HCT116 (cell line): ENCODE measurements around the gene ATP1A1. TPM values are rescaled to one million over a fixed set of nuclear protein-coding genes. Genes with fewer than 3 reads are reported as not detected.

Experiments
- ATAC-seq: fragments of 200-7000 bp; cut with Tn5 transposase; 2 replicates; pipeline ENCODE4 v1.9.1; 2020; ENCODE audit warnings: mild to moderate bottlenecking, moderate library complexity
- BruUV-seq: library from RNA; stranded (reverse); fragments of 400-500 nt; replicated peaks from 2 replicates; lab custom pipeline; 2021; lab: Mats Ljungman, UMichigan
- CTCF ChIA-PET: fragments of 300-600 bp; sonication (Branson Sonifier 250); formaldehyde crosslinking; loops from one replicate; lab custom pipeline; 2021; ENCODE audit warnings: antibody characterized with exemption; lab: Charles Lee
- POLR2A ChIA-PET: fragments of 300-600, 350-600 bp; sonication (Branson Sonifier 250); formaldehyde crosslinking; loops from one replicate; lab custom pipeline; 2021; ENCODE audit warnings: antibody characterized with exemption; lab: Charles Lee
- RAD21 ChIA-PET, 2 experiments: fragments of 300-600 bp; sonication (Branson Sonifier 250); formaldehyde crosslinking; loops; one replicate each; lab custom pipeline; 2023; ENCODE audit warnings: low total read pairs in 2 of 2; ENCODE audit not compliant: uncharacterized antibody in 2 of 2, unreplicated experiment in 2 of 2, low non-redundant PET in 1 of 2; lab: Charles Lee
- DNase-seq: peaks from one replicate; pipeline ENCODE4 v3.0.0-alpha.2; 2010; ENCODE audit warnings: low read depth, low spot score
- H2AFZ ChIP-seq: fragments of 200-600 bp; shearing (Covaris generic), sonication (generic); 2 replicates; pipeline ENCODE4 v1.6.1; 2017; ENCODE audit warnings: low read depth, mixed run types, mixed read lengths, antibody characterized with exemption, low read length; ENCODE audit not compliant: poor library complexity, severe bottlenecking
- H3K27ac ChIP-seq: 2 replicates; pipeline ENCODE4 v1.5.1; 2012; ENCODE audit warnings: low read depth, low read length
- H3K27me3 ChIP-seq: fragments of 200-600 bp; sonication (generic); 2 replicates; pipeline ENCODE4 v1.6.1; 2016; ENCODE audit warnings: mixed run types, low read length, mixed read lengths; ENCODE audit not compliant: insufficient read depth
- H3K36me3 ChIP-seq, 2 experiments: fragments of 200-500 bp in 1 of 2; fragments of 200-600 bp in 1 of 2; sonication (Bioruptor generic) in 1 of 2; sonication (generic) in 1 of 2; 2 replicates each; pipeline versions ENCODE4 v1.5.1 to v1.6.1; 2014 to 2016; ENCODE audit warnings: low read length in 2 of 2, inconsistent platforms in 1 of 2, mixed read lengths in 1 of 2, mixed run types in 1 of 2; ENCODE audit not compliant: insufficient read depth in 2 of 2, control insufficient read depth in 1 of 2
- H3K4me1 ChIP-seq, 2 experiments: fragments of 200-600 bp in 1 of 2; sonication (generic) in 1 of 2; 2 replicates each; pipeline versions ENCODE4 v1.5.1 to v1.6.1; 2012 to 2017; ENCODE audit warnings: low read length in 2 of 2, inconsistent platforms in 1 of 2, mild to moderate bottlenecking in 1 of 2, mixed read lengths in 1 of 2, mixed run types in 1 of 2, moderate library complexity in 1 of 2; ENCODE audit not compliant: insufficient read depth in 2 of 2, control insufficient read depth in 1 of 2
- H3K4me2 ChIP-seq: fragments of 200-600 bp; sonication (generic); 2 replicates; pipeline ENCODE4 v1.6.1; 2017; ENCODE audit warnings: mixed run types, low read length, mixed read lengths
- H3K4me3 ChIP-seq, 2 experiments: fragments of 200-600 bp in 1 of 2; sonication (generic) in 1 of 2; replicated peaks in 1 of 2; 2 replicates each; pipeline ENCODE4 v1.5.1; 2011 to 2016; ENCODE audit warnings: low read length in 2 of 2, control low read depth in 1 of 2, low read depth in 1 of 2, mild to moderate bottlenecking in 1 of 2, mixed read lengths in 1 of 2, mixed run types in 1 of 2
- H3K79me2 ChIP-seq: fragments of 200-600 bp; sonication (generic); 2 replicates; pipeline ENCODE4 v1.6.1; 2017; ENCODE audit warnings: mild to moderate bottlenecking, mixed run types, low read length, moderate library complexity, mixed read lengths; ENCODE audit not compliant: insufficient read depth
- H3K9ac ChIP-seq: fragments of 200-600 bp; sonication (generic); 2 replicates; pipeline ENCODE4 v1.6.1; 2016; ENCODE audit warnings: low read length, mixed read lengths
- H3K9me2 ChIP-seq: fragments of 200-600 bp; sonication (generic), shearing (Covaris generic); 2 replicates; pipeline ENCODE4 v1.6.1; 2017; ENCODE audit warnings: mixed run types, mild to moderate bottlenecking, moderate library complexity; ENCODE audit not compliant: insufficient read depth
- H3K9me3 ChIP-seq, 2 experiments: fragments of 200-500 bp in 1 of 2; fragments of 200-600 bp in 1 of 2; sonication (Bioruptor generic) in 1 of 2; sonication (generic) in 1 of 2; 2 replicates each; pipeline ENCODE4 v1.6.1; 2014 to 2017; ENCODE audit warnings: low read length in 2 of 2, mixed read lengths in 2 of 2, inconsistent platforms in 1 of 2, low read depth in 1 of 2, mild to moderate bottlenecking in 1 of 2, mixed run types in 1 of 2, moderate library complexity in 1 of 2; ENCODE audit not compliant: control insufficient read depth in 1 of 2, insufficient read depth in 1 of 2
- H4K20me1 ChIP-seq: fragments of 200-600 bp; sonication (generic), shearing (Covaris generic); 2 replicates; pipeline ENCODE4 v1.6.1; 2017; ENCODE audit warnings: mixed run types, mild to moderate bottlenecking, moderate library complexity; ENCODE audit not compliant: insufficient read depth
- CBX3 ChIP-seq: IDR thresholded peaks from 2 replicates; pipeline ENCODE4 v1.6.1; 2012; ENCODE audit warnings: low read depth
- CEBPB ChIP-seq: IDR thresholded peaks from 2 replicates; pipeline ENCODE4 v1.6.1; 2012; ENCODE audit warnings: low read depth
- CTCF ChIP-seq, 3 experiments: fragments of 200-600 bp in 1 of 3; sonication (generic) in 1 of 3; IDR thresholded peaks in 2 of 3; conservative IDR thresholded peaks in 1 of 3; 2 replicates each; pipeline ENCODE4 v1.5.1; 2012 to 2017; ENCODE audit warnings: low read depth in 2 of 3, low read length in 2 of 3, antibody characterized with exemption in 1 of 3, borderline replicate concordance in 1 of 3, control low read depth in 1 of 3, mild to moderate bottlenecking in 1 of 3, mixed read lengths in 1 of 3, mixed run types in 1 of 3, moderate library complexity in 1 of 3; ENCODE audit not compliant: insufficient read depth in 1 of 3
- EGR1 ChIP-seq: IDR thresholded peaks from 2 replicates; pipeline ENCODE4 v1.6.1; 2012; ENCODE audit warnings: low read depth
- ELF1 ChIP-seq: IDR thresholded peaks from 2 replicates; pipeline ENCODE4 v1.6.1; 2012; ENCODE audit warnings: low read depth, borderline replicate concordance
- EZH2phosphoT487 ChIP-seq: fragments of 200-600 bp; IDR thresholded peaks from 2 replicates; pipeline ENCODE4 v1.6.1; 2018; ENCODE audit warnings: antibody characterized with exemption, borderline replicate concordance
- FOSL1 ChIP-seq: IDR thresholded peaks from 2 replicates; pipeline ENCODE4 v1.6.1; 2012; ENCODE audit warnings: low read depth
- JUND ChIP-seq: IDR thresholded peaks from 2 replicates; pipeline ENCODE4 v1.6.1; 2012
- MAX ChIP-seq: IDR thresholded peaks from 2 replicates; pipeline ENCODE4 v1.6.1; 2012
- POLR2AphosphoS5 ChIP-seq: IDR thresholded peaks from 2 replicates; pipeline ENCODE4 v1.6.1; 2011; ENCODE audit warnings: mild to moderate bottlenecking, low read depth, low read length, moderate library complexity
- REST ChIP-seq: IDR thresholded peaks from 2 replicates; pipeline ENCODE4 v1.6.1; 2012; ENCODE audit warnings: low read depth
- SIN3A ChIP-seq: IDR thresholded peaks from 2 replicates; pipeline ENCODE4 v1.6.1; 2012; ENCODE audit warnings: low read depth
- SP1 ChIP-seq: IDR thresholded peaks from 2 replicates; pipeline ENCODE4 v1.6.1; 2012; ENCODE audit warnings: low read depth
- SRF ChIP-seq: IDR thresholded peaks from 2 replicates; pipeline ENCODE4 v1.6.1; 2012; ENCODE audit warnings: low read depth
- YY1 ChIP-seq: IDR thresholded peaks from 2 replicates; pipeline ENCODE4 v1.6.1; 2011; ENCODE audit warnings: low read length, low read depth, moderate library complexity, mild to moderate bottlenecking; ENCODE audit not compliant: insufficient replicate concordance; ENCODE audit errors: extremely low read depth
- ZNF274 ChIP-seq: fragments of 200-500 bp; sonication (Bioruptor generic); IDR thresholded peaks from 2 replicates; pipeline ENCODE4 v1.6.1; 2014; ENCODE audit warnings: mild to moderate bottlenecking, low read depth, low read length, inconsistent platforms
- intact Hi-C: fragments of 100-400 bp; cut with micrococcal nuclease; formaldehyde crosslinking; loops from 2 replicates; pipeline ENCODE4 v1.10.0; 2022
- total RNA-seq: library from RNA; stranded (reverse); gene quantifications from one replicate; pipeline ENCODE4 v1.2.1, GENCODE V29; 2021; ENCODE audit not compliant: unreplicated experiment

ATP1A1 gene
- total RNA-seq, 1 experiment from 2014 or later, result 290 TPM

DNA sequence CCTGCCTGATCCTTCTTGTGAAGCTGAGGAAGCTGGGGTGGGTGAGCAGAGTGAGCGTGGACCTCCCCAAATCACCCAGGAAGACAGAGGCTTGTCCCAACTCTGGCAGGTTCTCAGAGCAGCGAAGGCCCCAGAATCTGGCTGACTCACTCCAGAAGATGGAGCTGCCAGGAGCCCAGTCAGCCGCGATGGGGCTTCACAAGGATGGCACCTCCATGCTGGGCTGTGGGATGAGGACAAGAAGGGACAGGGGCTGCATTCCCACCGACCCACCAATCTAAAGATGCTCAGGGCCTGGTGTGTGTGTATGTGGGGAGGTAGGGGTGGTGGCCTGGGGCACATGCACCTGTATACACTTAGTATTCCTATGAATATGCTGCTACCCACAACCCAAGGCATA, 52.9 kb downstream of the ATP1A1 start:
- Histone ChIP-seq H2AFZ (no peak overlapping the region), H3K4me3 (no peak overlapping the region), H4K20me1 (no peaks in the 10 kb centered on the region), H3K36me3 (no peaks in the 10 kb centered on the region), H3K79me2 (no peaks in the 10 kb centered on the region), H3K9me3 (no peaks in the 10 kb centered on the region), H3K27ac (no peak overlapping the region), H3K4me1 (no peaks in the 10 kb centered on the region), H3K9me2 (no peaks in the 10 kb centered on the region), H3K27me3 (no peaks in the 10 kb centered on the region), H3K4me2 (no peak overlapping the region), H3K9ac (no peak overlapping the region)
- intact Hi-C loops, result no loop called here
- ChIA-PET POLR2A (no interaction called here), CTCF (no interaction called here), RAD21 (no interaction called here)
- ATAC-seq (no peak), DNase-seq (no peak)
- TF ChIP-seq ZNF274 (no peak), FOSL1 (no peak), EGR1 (no peak), YY1 (no peak), SP1 (no peak), ELF1 (no peak), MAX (no peak)
- no TSS peak for BruUV-seq

DNA sequence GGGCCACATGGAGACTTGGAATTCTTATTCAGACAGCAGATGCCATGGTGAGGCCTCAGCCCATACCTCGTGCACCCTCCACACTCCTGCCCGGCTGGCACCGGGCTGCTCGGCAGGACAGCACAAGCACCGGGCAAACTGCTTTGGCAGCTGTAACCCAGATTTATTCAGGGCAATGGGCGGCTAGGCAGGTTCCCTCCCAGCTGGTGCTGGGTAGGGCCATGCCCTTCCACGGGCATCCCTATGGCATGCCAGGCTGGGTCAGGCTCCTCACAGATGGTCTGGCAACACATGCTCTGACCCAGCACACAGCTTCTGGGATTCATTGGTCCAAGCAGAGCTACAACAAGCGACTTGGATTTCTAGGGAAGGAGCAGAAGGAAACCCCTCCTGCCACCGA, 53.4 kb downstream of the ATP1A1 start:
- ATAC-seq (no peak), DNase-seq (no peak)
- Histone ChIP-seq H3K9me2 (no peaks in the 10 kb centered on the region), H4K20me1 (no peaks in the 10 kb centered on the region), H3K4me2 (no peak overlapping the region), H3K9me3 (no peaks in the 10 kb centered on the region), H3K4me3 (no peak overlapping the region), H3K27me3 (no peaks in the 10 kb centered on the region), H3K9ac (no peak overlapping the region), H3K79me2 (no peaks in the 10 kb centered on the region), H3K4me1 (no peaks in the 10 kb centered on the region), H3K27ac (no peak overlapping the region), H3K36me3 (no peaks in the 10 kb centered on the region), H2AFZ (no peak overlapping the region)
- CTCF ChIA-PET, result no interaction called here
- RAD21 ChIA-PET, result no interaction called here
- POLR2A ChIA-PET, result no interaction called here
- no TSS peak for BruUV-seq
- intact Hi-C loops, result no loop called here
- TF ChIP-seq ELF1, result no peak
- no peak for TF ChIP-seq REST
- TF ChIP-seq JUND, result no peak
- TF ChIP-seq SIN3A, result no peak
- TF ChIP-seq YY1, result no peak
- no peak for TF ChIP-seq EZH2phosphoT487
- TF ChIP-seq MAX, result no peak
- TF ChIP-seq FOSL1, result no peak
- no peak for TF ChIP-seq CBX3
- TF ChIP-seq CTCF (IDR thresholded peaks at IDR 0.05 in 2 of 3, conservative IDR thresholded peaks at IDR 0.05 in 1 of 3; ENCODE audit: borderline replicate concordance in 1 of 3, insufficient read depth in 1 of 3, low read depth in 2 of 3, low read length in 2 of 3), result no peak
- TF ChIP-seq POLR2AphosphoS5, result no peak
- no peak for TF ChIP-seq CEBPB
- no peak for TF ChIP-seq SRF
- no peak for TF ChIP-seq EGR1
